PC-3 (cell line): ENCODE results near the gene DNAJA2.

Source experiments
- EZH2phosphoT487 ChIP-seq: fragments of 300-600 bp; sonication (generic); IDR thresholded peaks from 2 replicates; pipeline ENCODE4 v1.6.1; 2018; ENCODE audit warnings: mild to moderate bottlenecking, antibody characterized with exemption, low read length, borderline replicate concordance
- TF ChIP-seq, protein P1 (sequence below): fragments of 300-600 bp; sonication (generic); conservative IDR thresholded peaks from 2 replicates; pipeline ENCODE4 v1.5.1; 2017; ENCODE audit warnings: antibody characterized with exemption, low read depth, mild to moderate bottlenecking, low read length

GRCh38 chr16:46991729-46992704, 18.5 kb upstream of the DNAJA2 start:
- TF ChIP-seq, protein P1, sequence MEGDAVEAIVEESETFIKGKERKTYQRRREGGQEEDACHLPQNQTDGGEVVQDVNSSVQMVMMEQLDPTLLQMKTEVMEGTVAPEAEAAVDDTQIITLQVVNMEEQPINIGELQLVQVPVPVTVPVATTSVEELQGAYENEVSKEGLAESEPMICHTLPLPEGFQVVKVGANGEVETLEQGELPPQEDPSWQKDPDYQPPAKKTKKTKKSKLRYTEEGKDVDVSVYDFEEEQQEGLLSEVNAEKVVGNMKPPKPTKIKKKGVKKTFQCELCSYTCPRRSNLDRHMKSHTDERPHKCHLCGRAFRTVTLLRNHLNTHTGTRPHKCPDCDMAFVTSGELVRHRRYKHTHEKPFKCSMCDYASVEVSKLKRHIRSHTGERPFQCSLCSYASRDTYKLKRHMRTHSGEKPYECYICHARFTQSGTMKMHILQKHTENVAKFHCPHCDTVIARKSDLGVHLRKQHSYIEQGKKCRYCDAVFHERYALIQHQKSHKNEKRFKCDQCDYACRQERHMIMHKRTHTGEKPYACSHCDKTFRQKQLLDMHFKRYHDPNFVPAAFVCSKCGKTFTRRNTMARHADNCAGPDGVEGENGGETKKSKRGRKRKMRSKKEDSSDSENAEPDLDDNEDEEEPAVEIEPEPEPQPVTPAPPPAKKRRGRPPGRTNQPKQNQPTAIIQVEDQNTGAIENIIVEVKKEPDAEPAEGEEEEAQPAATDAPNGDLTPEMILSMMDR = no peak
- TF ChIP-seq EZH2phosphoT487 = no peak
